Right atrium auricular region (tissue), 2 donors: ENCODE data around the gene RNF150. TPM values are rescaled to one million over a fixed set of nuclear protein-coding genes. Genes with fewer than 3 reads are reported as not detected.

Experiments
- DNase-seq: peaks from one replicate; pipeline ENCODE4 v3.0.0-alpha.2; 2019; ENCODE audit warnings: low spot score
- H3K27ac ChIP-seq, 2 donors: fragments of 200-600 bp; sonication (generic); 1 replicate in 1 of 2; 2 replicates in 1 of 2; pipeline ENCODE4 v1.5.1; 2016 to 2019
- H3K27me3 ChIP-seq, 2 donors: fragments of 200-600 bp; sonication (generic); one replicate each; pipeline versions ENCODE4 v1.5.1 to v1.6.0; 2017 to 2019
- H3K36me3 ChIP-seq: fragments of 200-600 bp; sonication (generic); one replicate; pipeline ENCODE4 v1.5.1; 2016
- H3K4me1 ChIP-seq, 2 donors: fragments of 200-600 bp; sonication (generic); one replicate each; pipeline versions ENCODE4 v1.5.1 to v1.6.0; 2017 to 2019
- H3K4me3 ChIP-seq, 2 donors: fragments of 200-600 bp; sonication (generic); 1 replicate in 1 of 2; 2 replicates in 1 of 2; pipeline ENCODE4 v1.5.1; 2017 to 2019; ENCODE audit warnings: mild to moderate bottlenecking in 1 of 2, moderate library complexity in 1 of 2
- H3K9me3 ChIP-seq, 2 donors: fragments of 200-600 bp; sonication (generic); one replicate each; pipeline ENCODE4 v1.5.1; 2019
- CTCF ChIP-seq, 2 donors: fragments of 200-600 bp; sonication (generic); IDR thresholded peaks; one replicate each; pipeline ENCODE4 v1.5.1; 2019; ENCODE audit warnings: antibody characterized with exemption in 2 of 2
- total RNA-seq, 2 donors: library from RNA; depleted of rRNA; stranded (reverse); fragments of >200 nt; gene quantifications; one replicate each; pipeline ENCODE4 v1.1.0, GENCODE V29; 2016

The RNF150 gene
- total RNA-seq, 2 donors from 2014 or later, result 26.2 to 34.2 TPM

- Histone ChIP-seq H3K4me3 (no peak overlapping the region), H3K9me3 (no peaks in the 10 kb centered on the region), H3K27me3 (no peaks in the 10 kb centered on the region), H3K36me3 (no peaks in the 10 kb centered on the region), H3K4me1 (peaks cover 0 to 30% of the 10 kb centered on the region in 2 donors), H3K27ac (peak overlapping the region in 1 of 2 donors; percentile 50)
- no peak for DNase-seq
- TF ChIP-seq CTCF (IDR thresholded peaks at IDR 0.05), result no peak
These were observed 59.0 kb downstream of the RNF150 start for GRCh38 chr4:141074098-141074878.

GRCh38 chr4:141066690-141067089 is 66.6 kb downstream of the RNF150 start:
- H3K27ac ChIP-seq, result no peak overlapping the region
- no peak overlapping the region for H3K4me3 ChIP-seq
- no peaks in the 10 kb centered on the region for H3K9me3 ChIP-seq
- no peak for TF ChIP-seq CTCF (IDR thresholded peaks at IDR 0.05)
- no peaks in the 10 kb centered on the region for H3K4me1 ChIP-seq
- no peaks in the 10 kb centered on the region for H3K27me3 ChIP-seq
- H3K36me3 ChIP-seq, result no peaks in the 10 kb centered on the region
- DNase-seq, result no peak

DNA sequence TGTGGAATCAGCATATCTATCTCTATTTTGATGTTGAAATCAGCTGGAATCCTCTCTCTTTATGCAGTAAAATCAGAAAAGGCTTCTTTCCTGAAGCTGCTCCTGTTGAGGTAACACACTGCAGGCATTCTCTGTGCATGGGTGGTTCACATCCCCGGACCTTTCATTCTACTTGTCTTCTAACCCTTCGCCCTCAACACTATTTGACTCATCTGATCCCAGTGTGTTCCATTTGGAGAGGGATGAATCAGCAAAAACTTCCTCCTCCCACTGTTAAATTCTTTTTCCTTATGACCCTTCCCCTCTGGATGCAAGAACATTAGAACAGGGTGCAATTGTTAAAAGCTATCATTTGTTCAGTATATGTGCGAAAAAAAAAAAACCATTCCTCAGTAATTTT is 67.4 kb downstream of the RNF150 start:
- H3K27me3 ChIP-seq, result no peaks in the 10 kb centered on the region
- no peaks in the 10 kb centered on the region for H3K9me3 ChIP-seq
- H3K4me1 ChIP-seq, result no peaks in the 10 kb centered on the region
- H3K36me3 ChIP-seq, result no peaks in the 10 kb centered on the region
- H3K4me3 ChIP-seq, result no peak overlapping the region
- no peak for TF ChIP-seq CTCF (IDR thresholded peaks at IDR 0.05)
- DNase-seq, result no peak
- no peak overlapping the region for H3K27ac ChIP-seq

- DNase-seq, result no peak
- TF ChIP-seq CTCF (IDR thresholded peaks at IDR 0.05), result no peak
- Histone ChIP-seq H3K9me3 (no peaks in the 10 kb centered on the region), H3K4me1 (no peaks in the 10 kb centered on the region), H3K4me3 (no peak overlapping the region), H3K36me3 (no peaks in the 10 kb centered on the region), H3K27ac (no peak overlapping the region), H3K27me3 (no peaks in the 10 kb centered on the region)
These were observed 70.6 kb downstream of the RNF150 start for GRCh38 chr4:141062651-141063050.

- no peak for TF ChIP-seq CTCF (IDR thresholded peaks at IDR 0.05)
- no peak for DNase-seq
- Histone ChIP-seq H3K4me3 (no peak overlapping the region), H3K4me1 (no peaks in the 10 kb centered on the region), H3K27me3 (no peaks in the 10 kb centered on the region), H3K36me3 (no peaks in the 10 kb centered on the region), H3K27ac (peak overlapping the region in 1 of 2 donors; percentile 14), H3K9me3 (no peaks in the 10 kb centered on the region)
These were observed 74.4 kb downstream of the RNF150 start for GRCh38 chr4:141058591-141059512.
